Astrocyte (in vitro differentiated cells and primary cell): ENCODE data around the gene SUFU. TPM values are rescaled to one million over a fixed set of nuclear protein-coding genes. Genes with fewer than 3 reads are reported as not detected.

Experiments
- DNase-seq: peaks from one replicate; pipeline ENCODE4 v3.0.0-alpha.2; 2010; ENCODE audit warnings: low read depth
- FAIRE-seq: peaks from 2 replicates; lab custom pipeline; 2011; peaks lifted over from hg19 to GRCh38; lab: Jason Lieb, UNC
- H2AFZ ChIP-seq: 2 replicates; pipeline ENCODE4 v1.6.0; 2012; ENCODE audit warnings: low read depth, low read length, inconsistent platforms
- H3K27ac ChIP-seq: 2 replicates; pipeline ENCODE4 v1.5.1; 2011; ENCODE audit warnings: low read depth, low read length, inconsistent platforms
- H3K27me3 ChIP-seq: 2 replicates; pipeline ENCODE4 v1.6.0; 2011; ENCODE audit warnings: low read length, inconsistent platforms; ENCODE audit not compliant: insufficient read depth
- H3K36me3 ChIP-seq: 2 replicates; pipeline ENCODE4 v1.5.1; 2011; ENCODE audit warnings: low read length, inconsistent platforms; ENCODE audit not compliant: insufficient read depth
- H3K4me1 ChIP-seq: 2 replicates; pipeline ENCODE4 v1.5.1; 2011; ENCODE audit warnings: low read length, inconsistent platforms; ENCODE audit not compliant: insufficient read depth
- H3K4me2 ChIP-seq: 2 replicates; pipeline ENCODE4 v1.6.0; 2012; ENCODE audit warnings: low read length, inconsistent platforms
- H3K4me3 ChIP-seq: 2 replicates; pipeline ENCODE4 v1.5.1; 2011; ENCODE audit warnings: low read depth, mild to moderate bottlenecking, low read length, inconsistent platforms; ENCODE audit not compliant: insufficient read depth
- H3K79me2 ChIP-seq: 2 replicates; pipeline ENCODE4 v1.6.0; 2012; ENCODE audit warnings: mild to moderate bottlenecking, low read length, inconsistent platforms; ENCODE audit not compliant: insufficient read depth
- H3K9ac ChIP-seq: 2 replicates; pipeline ENCODE4 v1.6.0; 2012; ENCODE audit warnings: mild to moderate bottlenecking, low read length, inconsistent platforms
- H3K9me3 ChIP-seq: 2 replicates; pipeline ENCODE4 v1.5.1; 2012; ENCODE audit warnings: low read depth, mild to moderate bottlenecking, low read length, inconsistent platforms; ENCODE audit not compliant: insufficient read depth
- H4K20me1 ChIP-seq: 2 replicates; pipeline ENCODE4 v1.6.0; 2012; ENCODE audit warnings: low read length, inconsistent platforms; ENCODE audit not compliant: insufficient read depth
- H3K27ac Mint-ChIP-seq: one replicate; pipeline ENCODE4 v1.8.0; 2021; ENCODE audit warnings: mild to moderate bottlenecking, mixed read lengths; ENCODE audit not compliant: unreplicated experiment
- H3K27me3 Mint-ChIP-seq: one replicate; pipeline ENCODE4 v1.8.0; 2021; ENCODE audit warnings: low read depth, mixed read lengths; ENCODE audit not compliant: unreplicated experiment
- H3K36me3 Mint-ChIP-seq: one replicate; pipeline ENCODE4 v1.8.0; 2021; ENCODE audit warnings: low read depth, mixed read lengths; ENCODE audit not compliant: unreplicated experiment
- H3K4me1 Mint-ChIP-seq: one replicate; pipeline ENCODE4 v1.8.0; 2021; ENCODE audit warnings: low read depth, mixed read lengths; ENCODE audit not compliant: unreplicated experiment
- H3K4me3 Mint-ChIP-seq: one replicate; pipeline ENCODE4 v1.8.0; 2021; ENCODE audit warnings: mild to moderate bottlenecking, moderate library complexity, mixed read lengths; ENCODE audit not compliant: unreplicated experiment
- H3K9me3 Mint-ChIP-seq: one replicate; pipeline ENCODE4 v1.8.0; 2021; ENCODE audit warnings: mild to moderate bottlenecking, mixed read lengths; ENCODE audit not compliant: unreplicated experiment
- CTCF ChIP-seq: IDR thresholded peaks from 2 replicates; pipeline ENCODE4 v1.5.1; 2011; ENCODE audit warnings: low read depth, mild to moderate bottlenecking, inconsistent platforms, low read length, moderate library complexity; ENCODE audit not compliant: insufficient read depth
- EZH2 ChIP-seq: IDR thresholded peaks from 2 replicates; pipeline ENCODE4 v1.6.1; 2012; ENCODE audit warnings: mild to moderate bottlenecking, low read length, inconsistent platforms; ENCODE audit not compliant: insufficient read depth
- total RNA-seq: library from RNA; stranded (reverse); gene quantifications from 2 replicates; pipeline ENCODE4 v1.2.1, GENCODE V29; 2021

The SUFU gene
- total RNA-seq, 1 donor from 2014 or later = 25.8 TPM

- Mint-ChIP-seq H3K9me3 (no peaks in the 10 kb centered on the region), H3K27me3 (no peaks in the 10 kb centered on the region), H3K27ac (no peak overlapping the region), H3K36me3 (peaks cover 21% of the 10 kb centered on the region), H3K4me1 (peaks cover 27% of the 10 kb centered on the region), H3K4me3 (no peak overlapping the region)
- peaks cover 87% of the 10 kb centered on the region for H4K20me1 ChIP-seq
- no peak for DNase-seq
- H3K27ac ChIP-seq = no peak overlapping the region
- no peaks in the 10 kb centered on the region for H3K9me3 ChIP-seq
- no peak overlapping the region for H3K4me2 ChIP-seq
- H3K36me3 ChIP-seq = peaks cover 40% of the 10 kb centered on the region
- FAIRE-seq = no peak
- H3K4me1 ChIP-seq = peaks cover 4% of the 10 kb centered on the region
- no peak overlapping the region for H2AFZ ChIP-seq
- no peak for TF ChIP-seq CTCF
- TF ChIP-seq EZH2 = no peak
- no peak overlapping the region for H3K9ac ChIP-seq
- H3K27me3 ChIP-seq = no peaks in the 10 kb centered on the region
- H3K4me3 ChIP-seq = no peak overlapping the region
- H3K79me2 ChIP-seq = peaks cover 51% of the 10 kb centered on the region
Measured at GRCh38 chr10:102654969-102655368, 151.2 kb downstream of the SUFU start.

- H3K79me2 ChIP-seq = peaks cover 41% of the 10 kb centered on the region
- H3K9me3 ChIP-seq = no peaks in the 10 kb centered on the region
- Mint-ChIP-seq H3K4me1 (peaks cover 25% of the 10 kb centered on the region), H3K36me3 (peaks cover 21% of the 10 kb centered on the region), H3K27me3 (no peaks in the 10 kb centered on the region), H3K9me3 (no peaks in the 10 kb centered on the region), H3K27ac (no peak overlapping the region), H3K4me3 (no peak overlapping the region)
- no peak overlapping the region for H3K9ac ChIP-seq
- H3K36me3 ChIP-seq = peaks cover 40% of the 10 kb centered on the region
- no peak overlapping the region for H3K4me3 ChIP-seq
- H2AFZ ChIP-seq = no peak overlapping the region
- TF ChIP-seq EZH2 (no peak), CTCF (no peak)
- peaks cover 84% of the 10 kb centered on the region for H4K20me1 ChIP-seq
- H3K4me1 ChIP-seq = peaks cover 7% of the 10 kb centered on the region
- no peak for DNase-seq
- H3K4me2 ChIP-seq = no peak overlapping the region
- no peaks in the 10 kb centered on the region for H3K27me3 ChIP-seq
- H3K27ac ChIP-seq = no peak overlapping the region
- no peak for FAIRE-seq
Measured at GRCh38 chr10:102656026-102656425, 152.3 kb downstream of the SUFU start.

GRCh38 chr10:102656791-102657371 is 153.1 kb downstream of the SUFU start:
- H3K4me3 Mint-ChIP-seq = no peak overlapping the region
- Histone ChIP-seq H3K36me3 (peaks cover 40% of the 10 kb centered on the region), H4K20me1 (peaks cover 75% of the 10 kb centered on the region), H3K79me2 (peaks cover 32% of the 10 kb centered on the region), H2AFZ (no peak overlapping the region), H3K27me3 (no peaks in the 10 kb centered on the region), H3K27ac (no peak overlapping the region), H3K9me3 (no peaks in the 10 kb centered on the region), H3K4me1 (peaks cover 13% of the 10 kb centered on the region), H3K9ac (no peak overlapping the region), H3K4me3 (no peak overlapping the region), H3K4me2 (no peak overlapping the region)
- H3K9me3 Mint-ChIP-seq = no peaks in the 10 kb centered on the region
- FAIRE-seq (no peak), DNase-seq (no peak)
- H3K27me3 Mint-ChIP-seq = no peaks in the 10 kb centered on the region
- peaks cover 21% of the 10 kb centered on the region for H3K36me3 Mint-ChIP-seq
- H3K27ac Mint-ChIP-seq = no peak overlapping the region
- H3K4me1 Mint-ChIP-seq = peaks cover 28% of the 10 kb centered on the region
- TF ChIP-seq EZH2 (no peak), CTCF (no peak)
